ENCODE results near the gene RHOF. TPM values are rescaled to one million over a fixed set of nuclear protein-coding genes. Genes with fewer than 3 reads are reported as not detected.
A peak's percentile ranks its signal among the peaks of the same experiment; 100 is the strongest.

RHOF gene
- total and polyA plus RNA-seq, 2 of the 8 experiments (the other 6 are each of a cell fraction or from before 2014, with no cell fraction given): 23.8 to 31.9 TPM

DNA sequence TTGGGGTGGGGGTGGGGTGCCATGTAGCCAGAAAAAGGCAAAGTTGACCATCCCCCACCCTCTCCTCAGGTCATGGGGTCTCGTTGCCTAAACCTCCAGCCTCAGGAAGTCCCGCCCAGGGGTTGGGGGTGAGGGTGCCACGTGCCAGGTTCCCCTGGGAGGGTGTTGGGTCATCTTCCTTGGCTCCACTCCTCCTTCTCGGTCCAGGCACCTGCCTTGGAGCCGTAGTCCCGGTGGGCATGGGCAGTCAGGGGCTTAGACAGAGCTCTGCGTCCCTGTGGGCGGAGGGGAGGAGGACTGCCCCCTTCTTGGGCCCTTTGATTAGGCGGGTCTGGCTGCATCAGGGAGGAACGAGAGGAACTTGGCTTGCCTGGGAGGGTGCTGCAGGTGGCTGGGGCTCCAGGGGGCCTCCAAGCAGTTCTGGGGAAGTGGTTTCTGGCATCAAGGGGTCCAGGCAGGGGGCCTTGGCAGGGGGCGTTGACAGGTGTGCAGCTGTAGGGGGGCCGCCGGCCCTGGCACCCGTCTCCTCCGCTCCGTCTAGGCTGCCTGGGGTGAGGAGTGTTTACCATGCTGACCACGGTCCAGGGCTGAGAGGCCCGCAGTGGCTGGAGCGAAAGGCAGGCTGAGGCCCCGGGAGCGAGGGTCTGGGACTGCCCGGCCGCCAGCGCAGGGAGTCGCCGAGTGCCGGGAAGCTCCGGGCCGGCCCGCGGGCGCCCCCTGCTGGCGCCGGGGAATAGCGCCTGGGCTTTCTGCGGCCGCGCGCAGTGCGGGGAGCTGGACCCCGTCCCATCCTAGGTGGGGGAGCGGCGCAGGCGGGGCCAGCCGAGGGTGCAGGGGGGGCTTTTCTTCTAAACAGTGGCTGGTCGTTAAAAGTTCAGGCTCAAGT, 18.2 kb upstream of the RHOF start (continued):
- TF ChIP-seq JUN (IDR thresholded peaks at IDR 0.05; ENCODE audit: low read depth, low read length) (no peak), CEBPB (IDR thresholded peaks at IDR 0.05; ENCODE audit: low read depth, low read length) (no peak), RAD21 (IDR thresholded peaks at IDR 0.05 in 1 of 2, conservative IDR thresholded peaks at IDR 0.05 in 1 of 2; ENCODE audit: low read depth in 2 of 2, low read length in 2 of 2) (peak; percentile 70 to 82), PHF8 (conservative IDR thresholded peaks at IDR 0.05; ENCODE audit: low read depth, low read length) (no peak), TCF12 (IDR thresholded peaks at IDR 0.05; ENCODE audit: low read depth, low read length) (no peak), BCL11A (IDR thresholded peaks at IDR 0.05; ENCODE audit: low read depth in 2 of 2, low read length in 2 of 2) (no peak), TEAD4 (IDR thresholded peaks at IDR 0.05; ENCODE audit: low read depth, low read length) (no peak), CREB1 (IDR thresholded peaks at IDR 0.05) (no peak), SUZ12 (IDR thresholded peaks at IDR 0.05; ENCODE audit: low read length) (no peak), EP300 (IDR thresholded peaks at IDR 0.05; ENCODE audit: borderline replicate concordance in 1 of 2, low read depth in 2 of 2, low read length in 2 of 2) (no peak), POLR2AphosphoS5 (IDR thresholded peaks at IDR 0.05; ENCODE audit: low read depth, low read length) (no peak; the same call in 1 of the 2 replicates), SP1 (IDR thresholded peaks at IDR 0.05; ENCODE audit: low read depth, low read length) (peak; percentile 80), CBX8 (IDR thresholded peaks at IDR 0.05; ENCODE audit: borderline replicate concordance, low read depth, low read length) (no peak), RXRA (IDR thresholded peaks at IDR 0.05; ENCODE audit: insufficient read depth, low read depth, low read length) (no peak), CHD1 (IDR thresholded peaks at IDR 0.05; ENCODE audit: low read depth, low read length) (no peak), KDM1A (IDR thresholded peaks at IDR 0.05; ENCODE audit: borderline replicate concordance, low read length) (0 out of 2 replicates have a peak, but pooled peaks have one; percentile 10), FOSL1 (IDR thresholded peaks at IDR 0.05; ENCODE audit: insufficient read depth, low read depth, low read length) (no peak), SIRT6 (IDR thresholded peaks at IDR 0.05; ENCODE audit: low read length) (no peak), HDAC6 (IDR thresholded peaks at IDR 0.05; ENCODE audit: low read depth, low read length) (no peak)
- TF ChIP-seq, protein P1, sequence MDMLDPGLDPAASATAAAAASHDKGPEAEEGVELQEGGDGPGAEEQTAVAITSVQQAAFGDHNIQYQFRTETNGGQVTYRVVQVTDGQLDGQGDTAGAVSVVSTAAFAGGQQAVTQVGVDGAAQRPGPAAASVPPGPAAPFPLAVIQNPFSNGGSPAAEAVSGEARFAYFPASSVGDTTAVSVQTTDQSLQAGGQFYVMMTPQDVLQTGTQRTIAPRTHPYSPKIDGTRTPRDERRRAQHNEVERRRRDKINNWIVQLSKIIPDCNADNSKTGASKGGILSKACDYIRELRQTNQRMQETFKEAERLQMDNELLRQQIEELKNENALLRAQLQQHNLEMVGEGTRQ (IDR thresholded peaks at IDR 0.05; ENCODE audit: low read length): no peak; the same call in 1 of the 2 replicates
- TF ChIP-seq, protein P2, sequence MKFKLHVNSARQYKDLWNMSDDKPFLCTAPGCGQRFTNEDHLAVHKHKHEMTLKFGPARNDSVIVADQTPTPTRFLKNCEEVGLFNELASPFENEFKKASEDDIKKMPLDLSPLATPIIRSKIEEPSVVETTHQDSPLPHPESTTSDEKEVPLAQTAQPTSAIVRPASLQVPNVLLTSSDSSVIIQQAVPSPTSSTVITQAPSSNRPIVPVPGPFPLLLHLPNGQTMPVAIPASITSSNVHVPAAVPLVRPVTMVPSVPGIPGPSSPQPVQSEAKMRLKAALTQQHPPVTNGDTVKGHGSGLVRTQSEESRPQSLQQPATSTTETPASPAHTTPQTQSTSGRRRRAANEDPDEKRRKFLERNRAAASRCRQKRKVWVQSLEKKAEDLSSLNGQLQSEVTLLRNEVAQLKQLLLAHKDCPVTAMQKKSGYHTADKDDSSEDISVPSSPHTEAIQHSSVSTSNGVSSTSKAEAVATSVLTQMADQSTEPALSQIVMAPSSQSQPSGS (IDR thresholded peaks at IDR 0.05; ENCODE audit: low read length): peak; percentile 71; the same call in 1 of the 2 replicates
